Measurements from ENCODE around the gene PRLR. TPM values are rescaled to one million over a fixed set of nuclear protein-coding genes. Genes with fewer than 3 reads are reported as not detected.

PRLR gene
- polyA plus RNA-seq, 1 donor from 2014 or later, result 0.50 TPM

- Histone ChIP-seq H3K9me3 (ENCODE audit: low read length) (no peaks in the 10 kb centered on the region), H3K4me2 (ENCODE audit: low read length) (no peak overlapping the region), H3K9me2 (ENCODE audit: insufficient read depth, low read length) (no peaks in the 10 kb centered on the region), H3K79me2 (replicated peaks; ENCODE audit: insufficient read depth, low read length) (no peaks in the 10 kb centered on the region), H2AFZ (ENCODE audit: low read depth, low read length) (no peak overlapping the region), H3K27me3 (ENCODE audit: insufficient read depth, low read depth, low read length) (no peaks in the 10 kb centered on the region), H3K36me3 (ENCODE audit: insufficient read depth, low read length) (no peaks in the 10 kb centered on the region), H3K4me3 (ENCODE audit: low read length) (no peak overlapping the region), H3K27ac (ENCODE audit: low read length) (no peak overlapping the region), H3K9ac (ENCODE audit: low read length) (no peak overlapping the region), H4K20me1 (ENCODE audit: insufficient read depth) (no peaks in the 10 kb centered on the region), H3F3A (ENCODE audit: insufficient read depth, low read length, poor library complexity, severe bottlenecking) (no peaks in the 10 kb centered on the region)
- TF ChIP-seq RAD21 (conservative IDR thresholded peaks at IDR 0.05) (no peak), REST (IDR thresholded peaks at IDR 0.05; ENCODE audit: borderline replicate concordance) (no peak), SMC3 (conservative IDR thresholded peaks at IDR 0.05; ENCODE audit: poor library complexity) (no peak), TAF1 (IDR thresholded peaks at IDR 0.05; ENCODE audit: low read depth) (no peak), EZH2 (IDR thresholded peaks at IDR 0.05; ENCODE audit: borderline replicate concordance, insufficient read depth, low read length, poor library complexity, severe bottlenecking) (no peak), POLR2AphosphoS5 (IDR thresholded peaks at IDR 0.05) (no peak), MXI1 (conservative IDR thresholded peaks at IDR 0.05; ENCODE audit: poor library complexity, severe bottlenecking) (no peak), EP300 (conservative IDR thresholded peaks at IDR 0.05; ENCODE audit: poor library complexity, severe bottlenecking) (no peak)
- TF ChIP-seq, protein P1, sequence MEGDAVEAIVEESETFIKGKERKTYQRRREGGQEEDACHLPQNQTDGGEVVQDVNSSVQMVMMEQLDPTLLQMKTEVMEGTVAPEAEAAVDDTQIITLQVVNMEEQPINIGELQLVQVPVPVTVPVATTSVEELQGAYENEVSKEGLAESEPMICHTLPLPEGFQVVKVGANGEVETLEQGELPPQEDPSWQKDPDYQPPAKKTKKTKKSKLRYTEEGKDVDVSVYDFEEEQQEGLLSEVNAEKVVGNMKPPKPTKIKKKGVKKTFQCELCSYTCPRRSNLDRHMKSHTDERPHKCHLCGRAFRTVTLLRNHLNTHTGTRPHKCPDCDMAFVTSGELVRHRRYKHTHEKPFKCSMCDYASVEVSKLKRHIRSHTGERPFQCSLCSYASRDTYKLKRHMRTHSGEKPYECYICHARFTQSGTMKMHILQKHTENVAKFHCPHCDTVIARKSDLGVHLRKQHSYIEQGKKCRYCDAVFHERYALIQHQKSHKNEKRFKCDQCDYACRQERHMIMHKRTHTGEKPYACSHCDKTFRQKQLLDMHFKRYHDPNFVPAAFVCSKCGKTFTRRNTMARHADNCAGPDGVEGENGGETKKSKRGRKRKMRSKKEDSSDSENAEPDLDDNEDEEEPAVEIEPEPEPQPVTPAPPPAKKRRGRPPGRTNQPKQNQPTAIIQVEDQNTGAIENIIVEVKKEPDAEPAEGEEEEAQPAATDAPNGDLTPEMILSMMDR (IDR thresholded peaks at IDR 0.05; ENCODE audit: poor library complexity, severe bottlenecking), result no peak
Observed at GRCh38 chr5:35183556-35183955, 46.7 kb downstream of the PRLR start.

DNA sequence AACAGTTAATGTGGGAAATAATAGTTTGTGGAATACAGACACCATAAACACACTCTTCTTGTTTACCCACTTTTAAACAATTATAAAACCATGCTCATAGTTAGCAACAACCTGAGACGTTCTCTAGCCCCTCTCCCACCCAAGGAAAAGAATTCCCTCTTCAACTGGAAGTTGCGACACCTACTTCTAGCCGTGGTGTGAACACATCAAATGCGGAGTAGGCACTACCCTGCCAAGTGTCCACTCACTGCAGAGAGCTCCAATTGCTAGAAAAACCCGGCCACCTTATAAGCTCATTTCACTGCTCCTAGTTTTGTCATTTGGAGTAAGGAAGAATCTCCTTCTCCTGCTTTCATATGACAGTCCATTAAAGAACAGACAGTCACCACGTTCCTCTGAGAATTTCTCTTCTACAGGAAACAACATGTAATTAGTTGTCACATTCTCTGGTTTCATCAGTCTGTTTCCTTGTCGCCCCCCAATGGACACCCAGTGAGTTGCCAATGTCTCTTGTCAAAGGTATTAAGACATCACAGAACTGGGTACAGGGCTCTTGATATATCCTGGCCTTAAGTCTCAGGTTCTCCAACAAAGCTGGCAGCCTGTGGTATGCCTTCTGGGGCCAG lies 47.3 kb downstream of the PRLR start:
- Histone ChIP-seq H3K27ac (ENCODE audit: low read length) (peak overlapping the region; percentile 1), H3K9me3 (ENCODE audit: low read length) (no peaks in the 10 kb centered on the region), H3K79me2 (replicated peaks; ENCODE audit: insufficient read depth, low read length) (no peaks in the 10 kb centered on the region), H3K4me2 (ENCODE audit: low read length) (no peak overlapping the region), H3F3A (ENCODE audit: insufficient read depth, low read length, poor library complexity, severe bottlenecking) (no peaks in the 10 kb centered on the region), H3K9me2 (ENCODE audit: insufficient read depth, low read length) (no peaks in the 10 kb centered on the region), H3K36me3 (ENCODE audit: insufficient read depth, low read length) (no peaks in the 10 kb centered on the region), H3K27me3 (ENCODE audit: insufficient read depth, low read depth, low read length) (no peaks in the 10 kb centered on the region), H3K9ac (ENCODE audit: low read length) (no peak overlapping the region), H2AFZ (ENCODE audit: low read depth, low read length) (no peak overlapping the region), H4K20me1 (ENCODE audit: insufficient read depth) (no peaks in the 10 kb centered on the region), H3K4me3 (ENCODE audit: low read length) (no peak overlapping the region)
- TF ChIP-seq POLR2AphosphoS5 (IDR thresholded peaks at IDR 0.05), result no peak
- TF ChIP-seq TAF1 (IDR thresholded peaks at IDR 0.05; ENCODE audit: low read depth), result no peak
- TF ChIP-seq EZH2 (IDR thresholded peaks at IDR 0.05; ENCODE audit: borderline replicate concordance, insufficient read depth, low read length, poor library complexity, severe bottlenecking), result no peak
- peak; percentile 63 for TF ChIP-seq SMC3 (conservative IDR thresholded peaks at IDR 0.05; ENCODE audit: poor library complexity)
- TF ChIP-seq, protein P1 (IDR thresholded peaks at IDR 0.05; ENCODE audit: poor library complexity, severe bottlenecking), result peak; percentile 60
- no peak for TF ChIP-seq EP300 (conservative IDR thresholded peaks at IDR 0.05; ENCODE audit: poor library complexity, severe bottlenecking)
- TF ChIP-seq MXI1 (conservative IDR thresholded peaks at IDR 0.05; ENCODE audit: poor library complexity, severe bottlenecking), result no peak
- peak; percentile 58 for TF ChIP-seq RAD21 (conservative IDR thresholded peaks at IDR 0.05)
- no peak for TF ChIP-seq REST (IDR thresholded peaks at IDR 0.05; ENCODE audit: borderline replicate concordance)

Data from neural cell (in vitro differentiated cells).